Spleen (tissue), 11 donors: ENCODE results near the gene PIGS. TPM values are rescaled to one million over a fixed set of nuclear protein-coding genes. Genes with fewer than 3 reads are reported as not detected.

Experiments
- DNase-seq: peaks from one replicate; pipeline ENCODE4 v3.0.0-alpha.2; 2020
- H3K27ac ChIP-seq, 8 donors: fragments of 200-600 bp; sonication (generic) in 7 of 8; 1 replicate in 4 of 8; 2 replicates in 4 of 8; pipeline versions ENCODE4 v1.5.0 to v1.8.0; 2016 to 2021; ENCODE audit warnings: inconsistent platforms in 4 of 8, mild to moderate bottlenecking in 4 of 8, moderate library complexity in 1 of 8
- H3K27me3 ChIP-seq, 7 donors: fragments of 200-600 bp; sonication (generic) in 6 of 7; replicated peaks in 1 of 7; 1 replicate in 4 of 7; 2 replicates in 3 of 7; pipeline versions ENCODE4 v1.5.0 to v1.8.0; 2016 to 2021; ENCODE audit warnings: inconsistent platforms in 3 of 7, mild to moderate bottlenecking in 1 of 7
- H3K36me3 ChIP-seq, 6 donors: fragments of 200-600 bp; sonication (generic) in 5 of 6; 1 replicate in 4 of 6; 2 replicates in 2 of 6; pipeline versions ENCODE4 v1.5.0 to v1.8.0; 2016 to 2021; ENCODE audit warnings: inconsistent platforms in 2 of 6
- H3K4me1 ChIP-seq, 6 donors: fragments of 200-600 bp; sonication (generic) in 5 of 6; 1 replicate in 3 of 6; 2 replicates in 3 of 6; pipeline versions ENCODE4 v1.5.0 to v1.8.0; 2016 to 2021; ENCODE audit warnings: inconsistent platforms in 3 of 6
- H3K4me3 ChIP-seq, 8 donors: fragments of 200-600 bp; sonication (generic) in 7 of 8; 1 replicate in 4 of 8; 2 replicates in 4 of 8; pipeline versions ENCODE4 v1.5.0 to v1.8.0; 2016 to 2021; ENCODE audit warnings: inconsistent platforms in 4 of 8, mild to moderate bottlenecking in 4 of 8, moderate library complexity in 2 of 8
- H3K9me3 ChIP-seq, 8 donors: fragments of 200-600 bp; sonication (generic) in 7 of 8; 1 replicate in 4 of 8; 2 replicates in 4 of 8; pipeline versions ENCODE4 v1.5.0 to v1.8.0; 2016 to 2021; ENCODE audit warnings: inconsistent platforms in 4 of 8
- POLR2A ChIP-seq, 3 donors: fragments of 450-650 bp; IDR thresholded peaks; one replicate each; pipeline ENCODE4 v1.5.1; 2017; ENCODE audit warnings: antibody characterized with exemption in 3 of 3, mild to moderate bottlenecking in 1 of 3
- POLR2AphosphoS5 ChIP-seq, 3 donors: sonication (generic); formaldehyde crosslinking; IDR thresholded peaks; one replicate each; pipeline ENCODE4 v1.5.1; 2017; ENCODE audit warnings: antibody characterized with exemption in 3 of 3
- WGBS, 5 donors: extraction: QIAGEN DNeasy Blood & Tissue Kit in 3 of 5; methylation state at CpG; one replicate each; pipeline versions ENCODE4 v1.1.5 to v1.1.7; 2013 to 2018; 5-methylcytosine and 5-hydroxymethylcytosine counted together
- intact Hi-C: fragments of 100-400 bp; cut with DNase I; formaldehyde crosslinking; loops from one replicate; pipeline ENCODE4 v1.15.0; 2023; ENCODE audit warnings: low total_unique reads
- polyA plus RNA-seq, 3 donors: library from polyadenylated mRNA; stranded (reverse); fragments of 200-250 nt; gene quantifications; one replicate each; pipeline ENCODE4 v1.2.1, GENCODE V29; 2013
- total RNA-seq, 7 donors: library from RNA; depleted of rRNA in 3 of 7; stranded (reverse); fragments of >200 nt in 3 of 7; fragmentation: NEBNext Ultra II Directional in 4 of 7; extraction: Animal tissue kit (Norgen Biotek cat#: 25700) in 4 of 7; gene quantifications; one replicate each; pipeline versions ENCODE4 v1.1.0 to v1.2.1, GENCODE V29; 2016 to 2021
- TF ChIP-seq, protein P1 (sequence below), 11 experiments: fragments of 200-600 bp in 7 of 11; fragments of 450-650 bp in 4 of 11; sonication (generic) in 4 of 11; IDR thresholded peaks in 8 of 11; conservative IDR thresholded peaks in 3 of 11; 1 replicate in 7 of 11; 2 replicates in 4 of 11; pipeline versions ENCODE4 v1.4.0 to v1.8.0; 2016 to 2021; ENCODE audit warnings: antibody characterized with exemption in 11 of 11, inconsistent platforms in 4 of 11, mild to moderate bottlenecking in 1 of 11
- donor health status: healthy with polysubstance abuse.
- donor health status: DM: no; HTN: no; CAD: no; lungs with moderate emphysema.
- donor health status: DM: no; HTN: no; CAD: no.
- donor health status: Bipolar disorder and iron deficiency.
- donor health status: healthy.
- donor health status: DM: no; HTN: no; CAD: no.
- donor health status: DM: yes; HTN: yes; CAD: no.

Gene PIGS
- total and polyA plus RNA-seq, 10 donors = 13.3 to 77.6 (median 50.0) TPM

DNA sequence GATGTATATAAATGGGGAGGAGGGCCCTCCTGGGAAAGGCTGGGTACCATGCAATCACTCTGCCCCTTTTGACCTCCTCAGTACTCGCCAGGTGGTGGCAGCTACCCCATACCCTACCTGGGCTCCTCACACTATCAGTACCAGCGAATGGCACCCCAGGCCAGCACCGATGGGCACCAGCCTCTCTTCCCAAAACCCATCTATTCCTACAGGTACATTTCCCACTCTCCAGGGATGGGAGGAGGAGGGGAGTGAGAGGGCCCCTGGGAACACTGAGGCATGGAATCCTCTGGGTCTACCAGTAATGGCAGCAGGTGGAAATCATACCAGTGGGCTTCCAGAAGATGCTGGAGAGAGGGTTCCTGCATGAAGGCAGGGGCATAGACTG lies 42.3 kb downstream of the PIGS start:
- intact Hi-C loops = no loop called here
- 78 to 91% (median 89%) methylated on average over 3 of the region's 3 CpGs for WGBS, 5 donors
- TF ChIP-seq POLR2AphosphoS5 (IDR thresholded peaks at IDR 0.05) = no peak
- TF ChIP-seq, protein P1, sequence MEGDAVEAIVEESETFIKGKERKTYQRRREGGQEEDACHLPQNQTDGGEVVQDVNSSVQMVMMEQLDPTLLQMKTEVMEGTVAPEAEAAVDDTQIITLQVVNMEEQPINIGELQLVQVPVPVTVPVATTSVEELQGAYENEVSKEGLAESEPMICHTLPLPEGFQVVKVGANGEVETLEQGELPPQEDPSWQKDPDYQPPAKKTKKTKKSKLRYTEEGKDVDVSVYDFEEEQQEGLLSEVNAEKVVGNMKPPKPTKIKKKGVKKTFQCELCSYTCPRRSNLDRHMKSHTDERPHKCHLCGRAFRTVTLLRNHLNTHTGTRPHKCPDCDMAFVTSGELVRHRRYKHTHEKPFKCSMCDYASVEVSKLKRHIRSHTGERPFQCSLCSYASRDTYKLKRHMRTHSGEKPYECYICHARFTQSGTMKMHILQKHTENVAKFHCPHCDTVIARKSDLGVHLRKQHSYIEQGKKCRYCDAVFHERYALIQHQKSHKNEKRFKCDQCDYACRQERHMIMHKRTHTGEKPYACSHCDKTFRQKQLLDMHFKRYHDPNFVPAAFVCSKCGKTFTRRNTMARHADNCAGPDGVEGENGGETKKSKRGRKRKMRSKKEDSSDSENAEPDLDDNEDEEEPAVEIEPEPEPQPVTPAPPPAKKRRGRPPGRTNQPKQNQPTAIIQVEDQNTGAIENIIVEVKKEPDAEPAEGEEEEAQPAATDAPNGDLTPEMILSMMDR (IDR thresholded peaks at IDR 0.05 in 8 of 11, conservative IDR thresholded peaks at IDR 0.05 in 3 of 11) = no peak
- Histone ChIP-seq H3K9me3 (no peaks in the 10 kb centered on the region), H3K4me3 (no peak overlapping the region), H3K36me3 (no peaks in the 10 kb centered on the region), H3K4me1 (no peaks in the 10 kb centered on the region), H3K27ac (no peak overlapping the region), H3K27me3 (peaks cover 0 to 9% (median 0%) of the 10 kb centered on the region in 7 donors)
- no peak for DNase-seq

DNA sequence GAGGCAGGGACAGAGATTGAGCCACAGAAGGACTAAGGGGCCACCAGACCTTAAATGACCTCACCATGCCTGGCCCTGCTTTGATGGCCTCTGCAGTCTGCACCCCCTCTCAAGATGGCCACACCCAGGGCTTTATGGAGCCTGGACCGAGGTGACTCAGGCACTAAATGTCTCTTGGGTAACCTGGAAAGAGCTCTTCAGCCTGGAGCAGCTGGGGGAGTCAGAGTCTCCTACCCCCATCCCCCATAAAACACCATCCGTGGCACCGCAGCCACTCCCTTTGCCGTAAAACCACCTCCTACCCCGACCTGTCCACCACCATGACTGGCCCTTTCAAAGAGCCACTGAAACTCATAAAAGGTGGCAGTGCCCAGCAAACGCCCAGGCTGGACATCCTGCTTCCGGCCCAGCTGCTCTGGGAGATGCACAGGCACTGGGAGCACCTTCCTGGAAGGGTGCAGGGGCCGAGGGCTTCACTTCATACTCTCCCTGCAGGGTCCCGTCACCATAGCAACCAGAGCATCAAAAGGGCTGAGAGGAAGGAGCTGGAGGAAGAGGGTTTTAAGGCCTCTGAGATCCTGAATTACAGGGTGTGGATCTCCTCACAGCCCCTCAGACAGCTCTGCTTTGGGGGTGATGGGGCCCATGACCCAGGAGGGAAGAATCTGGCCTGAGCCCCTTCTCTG lies 42.9 kb downstream of the PIGS start:
- intact Hi-C loops = no loop called here
- peaks cover 0 to 9% (median 0%) of the 10 kb centered on the region in 7 donors for H3K27me3 ChIP-seq
- no peaks in the 10 kb centered on the region for H3K9me3 ChIP-seq
- no peak overlapping the region for H3K4me3 ChIP-seq
- no peak overlapping the region for H3K27ac ChIP-seq
- WGBS, 5 donors = 76 to 85% (median 80%) methylated on average over 9 of the region's 9 CpGs
- TF ChIP-seq POLR2A (IDR thresholded peaks at IDR 0.05) (no peak), POLR2AphosphoS5 (IDR thresholded peaks at IDR 0.05) (no peak)
- TF ChIP-seq, protein P1 (IDR thresholded peaks at IDR 0.05 in 8 of 11, conservative IDR thresholded peaks at IDR 0.05 in 3 of 11) = no peak
- no peaks in the 10 kb centered on the region for H3K36me3 ChIP-seq
- no peaks in the 10 kb centered on the region for H3K4me1 ChIP-seq
- no peak for DNase-seq

DNA sequence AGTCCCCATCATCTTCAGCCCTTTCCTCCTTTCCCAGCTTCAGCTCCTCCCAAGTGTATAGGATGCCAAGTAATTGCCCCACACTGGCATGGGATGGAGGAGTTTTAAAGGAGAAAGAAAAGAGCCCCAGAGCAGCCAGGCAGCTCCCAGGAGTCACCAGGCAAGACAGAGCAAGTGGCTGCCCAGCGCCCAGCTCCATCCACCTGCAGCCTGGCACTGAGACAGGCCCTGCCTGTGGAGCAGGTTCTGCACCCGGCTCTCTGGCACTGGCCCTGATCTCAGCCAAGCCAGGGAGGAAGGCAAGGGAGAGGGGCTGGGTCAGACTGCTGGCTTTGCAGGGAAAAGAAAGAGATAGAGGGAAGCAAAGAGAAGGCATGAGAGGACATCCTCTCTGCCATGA lies 43.5 kb downstream of the PIGS start:
- 86 to 97% (median 95%) methylated on average over 2 of the region's 2 CpGs for WGBS, 5 donors
- DNase-seq = no peak
- peaks cover 0 to 9% (median 0%) of the 10 kb centered on the region in 7 donors for H3K27me3 ChIP-seq
- H3K27ac ChIP-seq = no peak overlapping the region
- H3K36me3 ChIP-seq = no peaks in the 10 kb centered on the region
- no peak overlapping the region for H3K4me3 ChIP-seq
- intact Hi-C loops = no loop called here
- TF ChIP-seq POLR2A (IDR thresholded peaks at IDR 0.05) (no peak), POLR2AphosphoS5 (IDR thresholded peaks at IDR 0.05) (no peak)
- TF ChIP-seq, protein P1 (IDR thresholded peaks at IDR 0.05 in 8 of 11, conservative IDR thresholded peaks at IDR 0.05 in 3 of 11) = no peak
- no peaks in the 10 kb centered on the region for H3K9me3 ChIP-seq
- no peaks in the 10 kb centered on the region for H3K4me1 ChIP-seq

DNA sequence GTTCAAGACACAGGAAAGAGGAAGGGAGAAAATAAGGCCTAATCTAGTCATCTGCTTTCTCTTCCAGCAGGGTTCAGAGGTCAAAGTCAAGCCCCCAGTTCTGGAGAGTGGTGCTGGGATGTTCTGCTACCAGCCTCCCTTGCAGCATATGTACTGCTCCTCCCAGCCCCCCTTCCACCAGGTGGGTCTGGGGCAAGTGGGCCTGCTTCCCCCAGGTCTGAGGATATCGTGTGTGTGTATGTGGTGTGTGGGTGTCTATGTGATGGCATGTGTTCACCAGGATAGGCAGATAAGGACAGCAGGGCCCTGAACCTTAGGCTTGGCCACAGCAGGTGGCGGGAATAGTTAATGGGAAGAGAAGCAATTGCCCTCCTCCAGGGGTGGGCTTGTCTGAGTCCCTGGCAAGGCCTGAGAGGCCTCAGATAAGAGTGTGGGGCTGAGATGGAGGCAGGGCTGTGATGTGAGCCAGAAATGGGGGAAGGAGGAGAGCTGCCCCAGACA lies 44.1 kb downstream of the PIGS start:
- H3K9me3 ChIP-seq = no peaks in the 10 kb centered on the region
- H3K27ac ChIP-seq = no peak overlapping the region
- intact Hi-C loops = no loop called here
- WGBS, 5 donors = 83 to 93% (median 86%) methylated on average over 2 of the region's 2 CpGs
- no peak overlapping the region for H3K4me3 ChIP-seq
- peaks cover 0 to 9% (median 0%) of the 10 kb centered on the region in 7 donors for H3K27me3 ChIP-seq
- H3K36me3 ChIP-seq = no peaks in the 10 kb centered on the region
- no peak for TF ChIP-seq POLR2AphosphoS5 (IDR thresholded peaks at IDR 0.05)
- no peak for TF ChIP-seq POLR2A (IDR thresholded peaks at IDR 0.05)
- TF ChIP-seq, protein P1 (IDR thresholded peaks at IDR 0.05 in 8 of 11, conservative IDR thresholded peaks at IDR 0.05 in 3 of 11) = no peak
- H3K4me1 ChIP-seq = no peaks in the 10 kb centered on the region
- no peak for DNase-seq
